ENCODE measurements around the gene DSTYK.
A peak's percentile ranks its signal among the peaks of the same experiment; 100 is the strongest.
"Not testable (repeated sequence)": the region's sequence is repeated elsewhere in the genome, so short reads cannot be mapped to it uniquely, and the experiment has no call there.

DSTYK gene

DNA sequence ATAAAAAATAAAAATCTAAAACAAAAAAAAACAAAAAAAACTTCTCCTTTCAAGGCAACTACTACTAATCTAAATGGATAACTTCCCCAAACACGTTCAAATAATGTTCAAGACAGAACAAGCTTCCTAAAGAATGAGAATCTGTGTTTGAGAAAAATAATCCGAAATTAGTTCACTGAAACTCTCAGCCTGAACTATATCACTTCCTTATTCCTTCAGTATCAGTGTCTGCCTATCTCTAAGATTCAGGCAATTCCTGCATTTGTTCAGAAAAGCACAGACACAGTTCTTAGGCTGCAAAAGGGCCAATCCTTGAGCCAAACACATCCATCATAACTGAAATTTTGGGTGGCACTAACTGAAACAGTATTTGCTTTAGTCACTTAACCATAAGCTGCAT lies 22.4 kb downstream of the DSTYK start:
- TF ChIP-seq, protein P1, sequence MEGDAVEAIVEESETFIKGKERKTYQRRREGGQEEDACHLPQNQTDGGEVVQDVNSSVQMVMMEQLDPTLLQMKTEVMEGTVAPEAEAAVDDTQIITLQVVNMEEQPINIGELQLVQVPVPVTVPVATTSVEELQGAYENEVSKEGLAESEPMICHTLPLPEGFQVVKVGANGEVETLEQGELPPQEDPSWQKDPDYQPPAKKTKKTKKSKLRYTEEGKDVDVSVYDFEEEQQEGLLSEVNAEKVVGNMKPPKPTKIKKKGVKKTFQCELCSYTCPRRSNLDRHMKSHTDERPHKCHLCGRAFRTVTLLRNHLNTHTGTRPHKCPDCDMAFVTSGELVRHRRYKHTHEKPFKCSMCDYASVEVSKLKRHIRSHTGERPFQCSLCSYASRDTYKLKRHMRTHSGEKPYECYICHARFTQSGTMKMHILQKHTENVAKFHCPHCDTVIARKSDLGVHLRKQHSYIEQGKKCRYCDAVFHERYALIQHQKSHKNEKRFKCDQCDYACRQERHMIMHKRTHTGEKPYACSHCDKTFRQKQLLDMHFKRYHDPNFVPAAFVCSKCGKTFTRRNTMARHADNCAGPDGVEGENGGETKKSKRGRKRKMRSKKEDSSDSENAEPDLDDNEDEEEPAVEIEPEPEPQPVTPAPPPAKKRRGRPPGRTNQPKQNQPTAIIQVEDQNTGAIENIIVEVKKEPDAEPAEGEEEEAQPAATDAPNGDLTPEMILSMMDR (IDR thresholded peaks at IDR 0.05; ENCODE audit: insufficient read depth, low read depth, low read length, missing control alignments): no peak
- DNase-seq (ENCODE audit: low read depth): no peak
- H3K4me3 ChIP-seq (ENCODE audit: low read length): no peak overlapping the region

DNA sequence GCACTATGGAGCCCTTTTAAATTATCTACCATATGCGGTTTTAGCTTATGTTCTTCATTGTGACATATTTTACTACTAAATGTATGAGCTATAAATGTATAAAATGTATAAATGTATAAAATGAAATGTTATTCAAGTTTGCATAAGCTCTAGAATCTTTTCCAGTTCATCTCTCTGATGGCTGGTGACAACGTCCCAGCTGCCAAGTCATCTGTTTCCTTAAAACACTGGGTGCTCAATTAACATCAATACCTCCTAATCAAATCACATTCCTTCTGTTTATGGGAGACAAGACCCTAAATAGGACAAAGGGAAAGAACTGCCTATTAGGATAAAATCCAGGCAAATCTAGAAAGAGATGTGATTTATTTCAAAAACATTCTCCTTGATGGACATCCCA lies 22.9 kb downstream of the DSTYK start:
- H3K4me3 ChIP-seq (ENCODE audit: low read length): no peak overlapping the region
- no peak for DNase-seq (ENCODE audit: low read depth)
- TF ChIP-seq, protein P1 (IDR thresholded peaks at IDR 0.05; ENCODE audit: insufficient read depth, low read depth, low read length, missing control alignments): no peak

DNA sequence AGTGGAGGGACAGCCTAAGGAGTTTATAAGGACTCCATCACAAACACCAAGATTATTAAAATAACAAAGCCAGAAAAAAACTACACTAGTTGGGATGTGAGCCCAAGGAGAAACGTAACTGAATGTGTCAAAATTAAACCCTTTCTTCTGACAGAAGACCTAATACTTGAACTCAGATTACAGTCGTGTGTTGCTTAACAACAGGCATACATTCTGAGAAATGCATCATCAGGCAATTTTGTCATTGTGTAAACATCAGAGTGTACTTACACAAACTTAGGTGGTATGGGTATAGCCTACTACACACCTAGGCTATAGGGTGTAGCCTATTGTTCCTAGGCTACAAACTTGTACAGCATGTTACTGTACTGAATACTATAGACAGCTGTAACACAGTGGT lies 23.4 kb downstream of the DSTYK start:
- no peak overlapping the region for H3K4me3 ChIP-seq (ENCODE audit: low read length)
- TF ChIP-seq, protein P1 (IDR thresholded peaks at IDR 0.05; ENCODE audit: insufficient read depth, low read depth, low read length, missing control alignments): no peak
- DNase-seq (ENCODE audit: low read depth): peak; percentile 75

GRCh38 chr1:205187420-205187819 lies 24.1 kb downstream of the DSTYK start:
- TF ChIP-seq, protein P1 (IDR thresholded peaks at IDR 0.05; ENCODE audit: insufficient read depth, low read depth, low read length, missing control alignments): no peak
- H3K4me3 ChIP-seq (ENCODE audit: low read length): no peak overlapping the region

GRCh38 chr1:205186191-205186590 lies 25.3 kb downstream of the DSTYK start:
- no peak for DNase-seq (ENCODE audit: low read depth)
- TF ChIP-seq, protein P1 (IDR thresholded peaks at IDR 0.05; ENCODE audit: insufficient read depth, low read depth, low read length, missing control alignments): no peak
- no peak overlapping the region for H3K4me3 ChIP-seq (ENCODE audit: low read length)

More at GRCh38 chr1:205187420-205187819, 24.1 kb downstream of the DSTYK start:
- no peak for DNase-seq (ENCODE audit: low read depth)

DNA sequence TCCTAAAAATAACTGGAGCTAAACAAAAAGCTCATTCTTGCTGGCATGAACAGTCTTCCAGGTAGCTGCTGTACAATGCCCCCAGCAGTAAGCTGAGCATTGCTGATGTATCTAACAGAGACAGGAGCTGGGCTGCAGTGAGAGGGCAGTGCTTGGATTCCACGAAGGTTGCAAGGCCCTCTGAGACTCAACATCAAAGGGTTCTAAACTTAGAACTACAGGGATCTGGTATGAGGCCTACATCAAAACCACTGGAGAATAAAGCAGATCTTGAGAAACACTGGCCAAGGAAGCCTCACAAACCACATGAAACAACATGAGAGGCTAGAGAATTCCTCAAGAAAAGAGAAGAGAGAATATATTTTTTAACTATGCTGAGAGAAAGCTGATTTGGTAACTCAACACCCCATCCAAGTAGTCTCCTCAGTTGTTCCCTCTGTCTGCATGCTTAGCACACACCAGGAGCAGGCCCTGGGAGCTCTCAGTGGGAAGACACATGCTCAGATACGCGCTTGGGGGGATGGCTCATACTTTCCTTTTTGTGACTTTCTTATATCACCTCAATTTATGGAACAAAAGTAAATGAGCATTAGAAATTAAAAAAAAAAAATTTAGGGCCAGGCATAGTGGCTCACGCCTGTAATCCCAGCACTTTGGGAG lies 27.7 kb downstream of the DSTYK start:
- TF ChIP-seq, protein P1 (IDR thresholded peaks at IDR 0.05; ENCODE audit: insufficient read depth, low read depth, low read length, missing control alignments): no peak
- no peak overlapping the region for H3K4me3 ChIP-seq (ENCODE audit: low read length)
- no peak for DNase-seq (ENCODE audit: low read depth)

DNA sequence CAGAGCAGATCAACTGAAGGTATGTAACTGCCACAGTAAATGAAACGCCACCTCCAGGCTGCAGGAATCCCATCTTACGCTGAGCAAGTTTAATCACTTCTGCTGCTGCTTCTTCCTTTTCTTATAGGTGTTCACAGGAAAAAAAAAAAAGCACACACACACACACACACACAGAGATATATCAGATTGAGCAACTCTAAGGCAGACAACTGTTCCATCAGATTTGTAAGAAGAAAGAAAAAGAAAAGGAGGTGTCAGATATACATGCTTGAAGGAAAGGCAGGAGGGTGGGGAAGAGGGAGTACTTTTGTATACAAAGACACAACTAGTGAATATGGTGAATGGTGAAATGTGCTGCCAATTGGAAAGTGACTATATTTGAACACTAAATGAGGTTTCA lies 28.6 kb downstream of the DSTYK start:
- no peak overlapping the region for H3K4me3 ChIP-seq (ENCODE audit: low read length)
- no peak for DNase-seq (ENCODE audit: low read depth)
- TF ChIP-seq, protein P1 (IDR thresholded peaks at IDR 0.05; ENCODE audit: insufficient read depth, low read depth, low read length, missing control alignments): no peak

GRCh38 chr1:205180331-205180730 lies 31.2 kb downstream of the DSTYK start:
- not testable (repeated sequence) for DNase-seq (ENCODE audit: low read depth); H3K4me3 ChIP-seq (ENCODE audit: low read length)
